Measurements from ENCODE around the gene CCDC146.

- TF ChIP-seq POLR2A (IDR thresholded peaks at IDR 0.05; ENCODE audit: low read depth, low read length) (no peak), TAF1 (IDR thresholded peaks at IDR 0.05; ENCODE audit: borderline replicate concordance, low read depth, low read length) (no peak)
Observed at GRCh38 chr7:77318019-77318418, 195.6 kb downstream of the CCDC146 start.

Measured in GM12892 (cell line).